GM12878 (cell line): Measurements from ENCODE around the gene CAMTA1. TPM values are rescaled to one million over a fixed set of nuclear protein-coding genes. Genes with fewer than 3 reads are reported as not detected.

Source experiments
- ATAC-seq: fragments of 200-7000 bp; cut with Tn5 transposase; 3 replicates; pipeline ENCODE4 v1.9.1; 2020; ENCODE audit warnings: mild to moderate bottlenecking, moderate library complexity
- BruUV-seq: library from RNA; stranded (reverse); fragments of 400-500 nt; replicated peaks from 2 replicates; lab custom pipeline; 2021; lab: Mats Ljungman, UMichigan
- CTCF ChIA-PET: fragments of 300-600 bp; sonication (Branson Sonifier 250); formaldehyde crosslinking; extraction: SDS; loops from one replicate; lab custom pipeline; 2021; ENCODE audit warnings: inconsistent platforms; lab: Yijun Ruan, JAX
- POLR2A ChIA-PET: fragments of 350-600 bp; formaldehyde crosslinking; extraction: SDS; loops from one replicate; lab custom pipeline; 2021; ENCODE audit warnings: inconsistent platforms; lab: Charles Lee
- RAD21 ChIA-PET: fragments of 300-600 bp; sonication (Branson Sonifier 250); formaldehyde crosslinking; loops from one replicate; lab custom pipeline; 2023; ENCODE audit warnings: antibody characterized with exemption; ENCODE audit not compliant: unreplicated experiment; lab: Charles Lee
- SMC1A ChIA-PET: fragments of 300-600 bp; sonication (Branson Sonifier 250); formaldehyde crosslinking; loops from one replicate; lab custom pipeline; 2023; ENCODE audit not compliant: unreplicated experiment, uncharacterized antibody; lab: Charles Lee
- DNase-seq: peaks from one replicate; pipeline ENCODE4 v3.0.0-alpha.2; 2011; ENCODE audit warnings: low read depth, low spot score
- FAIRE-seq: peaks from 3 replicates; lab custom pipeline; 2011; peaks lifted over from hg19 to GRCh38; lab: Jason Lieb, UNC
- H2AFZ ChIP-seq: 2 replicates; pipeline ENCODE4 v1.6.0; 2011; ENCODE audit warnings: low read depth, low read length, control low read depth; ENCODE audit not compliant: control insufficient read depth
- H3K27ac ChIP-seq: 2 replicates; pipeline ENCODE4 v1.5.1; 2011; ENCODE audit warnings: control low read depth; ENCODE audit not compliant: control insufficient read depth, insufficient read depth
- H3K27me3 ChIP-seq, 2 experiments: replicated peaks in 1 of 2; 2 replicates each; pipeline versions ENCODE4 v1.6.0 to v1.6.1; 2011; ENCODE audit warnings: low read length in 1 of 2; ENCODE audit not compliant: control insufficient read depth in 2 of 2, insufficient read depth in 2 of 2
- H3K36me3 ChIP-seq, 2 experiments: 2 replicates each; pipeline ENCODE4 v1.5.1; 2011; ENCODE audit warnings: low read length in 1 of 2; ENCODE audit not compliant: control insufficient read depth in 2 of 2, insufficient read depth in 2 of 2
- H3K4me1 ChIP-seq: 2 replicates; pipeline ENCODE4 v1.6.1; 2011; ENCODE audit warnings: mild to moderate bottlenecking, low read length, moderate library complexity, mixed read lengths; ENCODE audit not compliant: control insufficient read depth, insufficient read depth
- H3K4me2 ChIP-seq: 2 replicates; pipeline ENCODE4 v1.6.0; 2011; ENCODE audit warnings: control low read depth; ENCODE audit not compliant: control insufficient read depth, insufficient read depth
- H3K4me3 ChIP-seq: fragments of 200-600 bp; sonication (generic); 2 replicates; pipeline ENCODE4 v1.5.1; 2016
- H3K79me2 ChIP-seq: 2 replicates; pipeline ENCODE4 v1.6.0; 2011; ENCODE audit warnings: low read length; ENCODE audit not compliant: control insufficient read depth, insufficient read depth
- H3K9ac ChIP-seq: 2 replicates; pipeline ENCODE4 v1.8.0; 2011; ENCODE audit warnings: low read length, control low read depth, mixed read lengths; ENCODE audit not compliant: control insufficient read depth, insufficient read depth
- H3K9me3 ChIP-seq: replicated peaks from 3 replicates; pipeline ENCODE4 v1.5.1; 2011; ENCODE audit warnings: mild to moderate bottlenecking, low read length; ENCODE audit not compliant: control insufficient read depth, insufficient read depth
- H4K20me1 ChIP-seq: 2 replicates; pipeline ENCODE4 v1.6.0; 2011; ENCODE audit not compliant: control insufficient read depth, insufficient read depth
- BACH1 ChIP-seq: fragments of 450-650 bp; IDR thresholded peaks from 2 replicates; pipeline ENCODE4 v1.6.1; 2017; ENCODE audit warnings: mild to moderate bottlenecking, borderline replicate concordance
- CHD2 ChIP-seq: IDR thresholded peaks from 2 replicates; pipeline ENCODE4 v1.6.1; 2011; ENCODE audit warnings: low read depth, low read length, improper control_type of control experiment, borderline replicate concordance
- E2F8 ChIP-seq: fragments of 450-650 bp; IDR thresholded peaks from 2 replicates; pipeline ENCODE4 v1.6.1; 2018; ENCODE audit warnings: mild to moderate bottlenecking, low read depth, moderate library complexity; ENCODE audit not compliant: partially characterized antibody
- FOXM1 ChIP-seq: IDR thresholded peaks from 2 replicates; pipeline ENCODE4 v1.6.1; 2012; ENCODE audit warnings: low read depth, mild to moderate bottlenecking, inconsistent platforms, low read length, moderate library complexity
- GABPA ChIP-seq: IDR thresholded peaks from 2 replicates; pipeline ENCODE4 v1.6.1; 2014; ENCODE audit warnings: antibody characterized with exemption, low read depth, mild to moderate bottlenecking, inconsistent platforms
- IKZF1 ChIP-seq: fragments of 450-650 bp; conservative IDR thresholded peaks from 2 replicates; pipeline ENCODE4 v1.6.1; 2017; ENCODE audit warnings: antibody characterized with exemption, mild to moderate bottlenecking
- IRF4 ChIP-seq: IDR thresholded peaks from 2 replicates; pipeline ENCODE4 v1.6.1; 2011; ENCODE audit warnings: low read depth, low read length
- KLF5 ChIP-seq: fragments of 450-650 bp; IDR thresholded peaks from 2 replicates; pipeline ENCODE4 v1.6.1; 2014; ENCODE audit warnings: mild to moderate bottlenecking; ENCODE audit not compliant: partially characterized antibody
- MYB ChIP-seq: fragments of 150-350 bp; IDR thresholded peaks from 2 replicates; pipeline ENCODE4 v1.6.1; 2014; ENCODE audit warnings: mild to moderate bottlenecking, low read depth, low read length, borderline replicate concordance
- PAX5 ChIP-seq: IDR thresholded peaks from 2 replicates; pipeline ENCODE4 v1.6.1; 2011; ENCODE audit warnings: low read depth, low read length, borderline replicate concordance
- PBX3 ChIP-seq: IDR thresholded peaks from 2 replicates; pipeline ENCODE4 v1.6.1; 2011; ENCODE audit warnings: mild to moderate bottlenecking, low read depth, low read length, moderate library complexity; ENCODE audit not compliant: insufficient replicate concordance
- PKNOX1 ChIP-seq: fragments of 450-650 bp; IDR thresholded peaks from 2 replicates; pipeline ENCODE4 v1.6.1; 2016; ENCODE audit warnings: mild to moderate bottlenecking
- RELA ChIP-seq: fragments of 450-650 bp; IDR thresholded peaks from 2 replicates; pipeline ENCODE4 v1.8.0; 2014; ENCODE audit warnings: borderline replicate concordance; ENCODE audit not compliant: partially characterized antibody
- ZNF622 ChIP-seq: fragments of 450-650 bp; IDR thresholded peaks from 2 replicates; pipeline ENCODE4 v1.6.1; 2017; ENCODE audit warnings: mild to moderate bottlenecking, inconsistent platforms
- WGBS: methylation state at CpG from one replicate; pipeline ENCODE4 v1.1.6; 2016; ENCODE audit warnings: low lambda C conversion rate; ENCODE audit not compliant: insufficient replicate concordance, insufficient coverage; ENCODE audit errors: missing lambda C conversion rate; 5-methylcytosine and 5-hydroxymethylcytosine counted together
- in situ Hi-C: fragments of 300-500 bp; cut with MboI; formaldehyde crosslinking; loops from 9 replicates; pipeline ENCODE4 v1.14.3; 2018; ENCODE audit warnings: mixed read lengths
- intact Hi-C: fragments of 100-400 bp; cut with micrococcal nuclease; formaldehyde crosslinking; loops from one replicate; pipeline ENCODE4 v1.14.2; 2022; ENCODE audit not compliant: unreplicated experiment
- polyA plus RNA-seq, 11 experiments: library from polyadenylated mRNA; depleted of rRNA in 4 of 11; unstranded in 6 of 11; stranded (reverse) in 5 of 11; fragments of >200 nt; fragmentation: Nextera tagmentation in 4 of 11; fragmentation: Illumina TruSeq in 1 of 11; extraction: Ambion mirVana in 4 of 11; extraction: Trizol in 1 of 11; gene quantifications; 1 replicate in 1 of 11; 2 replicates in 10 of 11; pipeline versions ENCODE4 v1.2.1 to v1.2.3, GENCODE V29; 2011 to 2016; ENCODE audit warnings: inconsistent platforms in 2 of 11, missing spikeins in 2 of 11, low read depth in 1 of 11
- total RNA-seq, 4 experiments: library from RNA; depleted of rRNA in 3 of 4; stranded (reverse); fragments of >200 nt in 3 of 4; fragmentation: Illumina TruSeq in 1 of 4; extraction: Trizol in 1 of 4; gene quantifications; 2 replicates each; pipeline versions ENCODE4 v1.2.1 to v1.2.3, GENCODE V29; 2013 to 2021
- TF ChIP-seq, protein P1 (sequence below): fragments of 450-650 bp; IDR thresholded peaks from 2 replicates; pipeline ENCODE4 v1.6.1; 2016; ENCODE audit warnings: mild to moderate bottlenecking
- TF ChIP-seq, protein P2 (sequence below): IDR thresholded peaks from 2 replicates; pipeline ENCODE4 v1.6.1; 2011; ENCODE audit warnings: low read depth, low read length, improper control_type of control experiment, borderline replicate concordance

The CAMTA1 gene
- total and polyA plus RNA-seq, 10 of the 15 experiments (the other 5 are each of a cell fraction or from before 2014, with no cell fraction given): 37.7 to 148 (median 76.4) TPM

GRCh38 chr1:7771823-7772299 lies 986.6 kb downstream of the CAMTA1 start (continued):
- no peak for TF ChIP-seq E2F8

- ChIA-PET SMC1A (no interaction called here), POLR2A (no interaction called here)
- Histone ChIP-seq H3K9ac (no peak overlapping the region), H3K79me2 (peaks cover 4% of the 10 kb centered on the region; the same call in 1 of the 2 replicates), H3K4me3 (no peak overlapping the region), H4K20me1 (no peaks in the 10 kb centered on the region)
- no TSS peak for BruUV-seq
- ATAC-seq: no peak
- intact Hi-C loops: no loop called here
- TF ChIP-seq BACH1: no peak
- TF ChIP-seq, protein P1, sequence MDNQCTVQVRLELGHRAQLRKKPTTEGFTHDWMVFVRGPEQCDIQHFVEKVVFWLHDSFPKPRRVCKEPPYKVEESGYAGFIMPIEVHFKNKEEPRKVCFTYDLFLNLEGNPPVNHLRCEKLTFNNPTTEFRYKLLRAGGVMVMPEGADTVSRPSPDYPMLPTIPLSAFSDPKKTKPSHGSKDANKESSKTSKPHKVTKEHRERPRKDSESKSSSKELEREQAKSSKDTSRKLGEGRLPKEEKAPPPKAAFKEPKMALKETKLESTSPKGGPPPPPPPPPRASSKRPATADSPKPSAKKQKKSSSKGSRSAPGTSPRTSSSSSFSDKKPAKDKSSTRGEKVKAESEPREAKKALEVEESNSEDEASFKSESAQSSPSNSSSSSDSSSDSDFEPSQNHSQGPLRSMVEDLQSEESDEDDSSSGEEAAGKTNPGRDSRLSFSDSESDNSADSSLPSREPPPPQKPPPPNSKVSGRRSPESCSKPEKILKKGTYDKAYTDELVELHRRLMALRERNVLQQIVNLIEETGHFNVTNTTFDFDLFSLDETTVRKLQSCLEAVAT: no peak
- no peak for TF ChIP-seq PAX5
- TF ChIP-seq, protein P2, sequence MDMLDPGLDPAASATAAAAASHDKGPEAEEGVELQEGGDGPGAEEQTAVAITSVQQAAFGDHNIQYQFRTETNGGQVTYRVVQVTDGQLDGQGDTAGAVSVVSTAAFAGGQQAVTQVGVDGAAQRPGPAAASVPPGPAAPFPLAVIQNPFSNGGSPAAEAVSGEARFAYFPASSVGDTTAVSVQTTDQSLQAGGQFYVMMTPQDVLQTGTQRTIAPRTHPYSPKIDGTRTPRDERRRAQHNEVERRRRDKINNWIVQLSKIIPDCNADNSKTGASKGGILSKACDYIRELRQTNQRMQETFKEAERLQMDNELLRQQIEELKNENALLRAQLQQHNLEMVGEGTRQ: no peak
- no peak for TF ChIP-seq ZNF622
- no peak for TF ChIP-seq IRF4
- TF ChIP-seq CHD2: no peak
- no peak for TF ChIP-seq KLF5
- no peak for TF ChIP-seq FOXM1
- TF ChIP-seq RELA: no peak
- TF ChIP-seq PKNOX1: no peak
- no peak for TF ChIP-seq IKZF1
- TF ChIP-seq MYB: no peak
- TF ChIP-seq PBX3: no peak
- TF ChIP-seq GABPA: no peak
- TF ChIP-seq, all 136 proteins: peak for 0
- Histone ChIP-seq H3K27me3 (no peaks in the 10 kb centered on the region), H3K4me2 (no peak overlapping the region), H3K36me3 (peaks cover 2 to 21% of the 10 kb centered on the region in 2 experiments; a peak in 3 of 4 replicates), H3K4me1 (0 out of 2 replicates have a peak, but pooled peaks cover 2% of the 10 kb centered on the region), H3K9me3 (no peaks in the 10 kb centered on the region), H3K27ac (no peak overlapping the region), H2AFZ (no peak overlapping the region)
- in situ Hi-C loops: no loop called here
- no peak for DNase-seq
- FAIRE-seq: no peak
- ChIA-PET RAD21 (no interaction called here), CTCF (no interaction called here)
- 88% methylated on average over 3 of the region's 3 CpGs for WGBS
Observed at GRCh38 chr1:7777591-7777990, 992.3 kb downstream of the CAMTA1 start.
